Measurements from ENCODE around the gene PHIP. TPM values are rescaled to one million over a fixed set of nuclear protein-coding genes. Genes with fewer than 3 reads are reported as not detected.

Gene PHIP
- total RNA-seq, 1 experiment from 2014 or later: 21.2 TPM

DNA sequence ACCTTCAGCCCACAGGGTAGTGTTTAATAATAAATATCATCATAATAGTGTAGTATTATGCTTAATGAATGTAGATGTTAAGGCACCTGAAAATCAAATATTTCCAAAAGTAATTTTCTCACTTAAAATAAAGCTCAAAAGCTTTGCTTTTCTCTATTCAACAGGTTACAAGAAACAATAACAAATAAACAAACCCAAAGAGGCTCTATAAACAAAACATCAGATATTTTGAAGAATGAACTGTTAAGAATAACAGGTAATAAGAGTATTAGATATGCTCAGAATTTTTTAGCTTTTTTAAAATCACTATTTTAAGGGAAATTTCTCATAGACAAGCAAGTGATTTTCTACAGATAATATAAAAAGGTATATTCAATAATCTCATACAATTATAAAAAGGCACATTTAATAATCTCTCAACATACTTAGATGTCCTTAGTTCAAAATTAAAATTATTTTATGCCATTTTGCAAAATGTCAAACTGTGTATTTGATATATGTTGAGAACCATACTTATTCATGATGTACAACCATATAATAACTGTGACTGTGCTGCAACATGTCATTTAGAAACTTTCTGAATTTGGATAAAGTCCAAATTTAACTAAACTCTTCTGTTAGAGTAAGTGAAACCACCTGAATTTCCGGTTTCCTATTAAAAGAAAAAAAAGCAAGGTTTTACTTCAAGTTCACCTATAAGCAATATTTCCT is 35.8 kb downstream of the PHIP start:
- ChIA-PET CTCF (no interaction called here), POLR2A (ENCODE audit: unreplicated experiment) (no interaction called here)
- Histone ChIP-seq H3K79me2 (ENCODE audit: low read length) (peaks cover 3% of the 10 kb centered on the region), H3K27me3 (ENCODE audit: low read length) (no peaks in the 10 kb centered on the region), H3K9me3 (ENCODE audit: low read length) (no peaks in the 10 kb centered on the region), H3K9ac (ENCODE audit: low read length) (no peak overlapping the region), H3K27ac (ENCODE audit: low read length) (no peak overlapping the region), H3K9me2 (replicated peaks; ENCODE audit: low read length) (no peaks in the 10 kb centered on the region), H3F3A (ENCODE audit: low read length, unreplicated experiment) (no peaks in the 10 kb centered on the region), H3K36me3 (ENCODE audit: low read depth, low read length) (peaks cover 4% of the 10 kb centered on the region), H4K20me1 (ENCODE audit: low read length) (no peaks in the 10 kb centered on the region), H2AFZ (ENCODE audit: low read length) (no peak overlapping the region), H3K4me1 (ENCODE audit: insufficient read depth, low read length) (no peaks in the 10 kb centered on the region), H3K4me2 (ENCODE audit: low read length) (no peak overlapping the region), H3K4me3 (ENCODE audit: low read length) (no peak overlapping the region)
- BruUV-seq (replicated peaks): no TSS peak
- no peak for ATAC-seq
- DNase-seq: no peak
- TF ChIP-seq CTCF (conservative IDR thresholded peaks at IDR 0.05; ENCODE audit: low read depth, low read length): no peak
- TF ChIP-seq EZH2phosphoT487 (IDR thresholded peaks at IDR 0.05; ENCODE audit: borderline replicate concordance, low read length): no peak
- intact Hi-C loops (cut with micrococcal nuclease): no loop called here

- peaks cover 4% of the 10 kb centered on the region for H3K36me3 ChIP-seq (ENCODE audit: low read depth, low read length)
Observed at GRCh38 chr6:79040083-79040482, 38.0 kb downstream of the PHIP start.

More at GRCh38 chr6:79040083-79040482, 38.0 kb downstream of the PHIP start:
- H3K4me1 ChIP-seq (ENCODE audit: insufficient read depth, low read length): no peaks in the 10 kb centered on the region
- H3K27ac ChIP-seq (ENCODE audit: low read length): no peak overlapping the region
- no peaks in the 10 kb centered on the region for H3K9me3 ChIP-seq (ENCODE audit: low read length)
- TF ChIP-seq EZH2 (IDR thresholded peaks at IDR 0.05; ENCODE audit: low read length, unreplicated experiment): no peak
- TF ChIP-seq CTCF (conservative IDR thresholded peaks at IDR 0.05; ENCODE audit: low read depth, low read length): no peak
- TF ChIP-seq EZH2phosphoT487 (IDR thresholded peaks at IDR 0.05; ENCODE audit: borderline replicate concordance, low read length): no peak
- no peak overlapping the region for H3K4me3 ChIP-seq (ENCODE audit: low read length)
- H3K27me3 ChIP-seq (ENCODE audit: low read length): no peaks in the 10 kb centered on the region
- H2AFZ ChIP-seq (ENCODE audit: low read length): no peak overlapping the region
- H3K79me2 ChIP-seq (ENCODE audit: low read length): peaks cover 3% of the 10 kb centered on the region
- H3K4me2 ChIP-seq (ENCODE audit: low read length): no peak overlapping the region
- H4K20me1 ChIP-seq (ENCODE audit: low read length): no peaks in the 10 kb centered on the region
- no peaks in the 10 kb centered on the region for H3K9me2 ChIP-seq (replicated peaks; ENCODE audit: low read length)
- no peak for ATAC-seq
- ChIA-PET CTCF (no interaction called here), POLR2A (ENCODE audit: unreplicated experiment) (no interaction called here)
- no peaks in the 10 kb centered on the region for H3F3A ChIP-seq (ENCODE audit: low read length, unreplicated experiment)
- DNase-seq: no peak
- intact Hi-C loops (cut with micrococcal nuclease): no loop called here
- no peak overlapping the region for H3K9ac ChIP-seq (ENCODE audit: low read length)
- BruUV-seq (replicated peaks): no TSS peak

Measured in PC-3 (cell line).